ENCODE data around the gene EEF1AKMT1. TPM values are rescaled to one million over a fixed set of nuclear protein-coding genes. Genes with fewer than 3 reads are reported as not detected.
A peak's percentile ranks its signal among the peaks of the same experiment; 100 is the strongest.

Gene EEF1AKMT1
- total RNA-seq, 1 experiment from 2014 or later: 10.6 TPM

GRCh38 chr13:20713014-20713376 is 60.8 kb downstream of the EEF1AKMT1 start:
- H3K4me3 ChIP-seq (ENCODE audit: low read length): peak overlapping the region; percentile 50; the same call in 1 of the 2 replicates

GRCh38 chr13:20711301-20712044 is 62.3 kb downstream of the EEF1AKMT1 start:
- H3F3A ChIP-seq (ENCODE audit: low read length, unreplicated experiment): no peaks in the 10 kb centered on the region
- H3K4me2 ChIP-seq (ENCODE audit: low read length): no peak overlapping the region
- H3K9me3 ChIP-seq (ENCODE audit: low read length): no peaks in the 10 kb centered on the region
- CTCF ChIA-PET: no interaction called here
- H4K20me1 ChIP-seq (ENCODE audit: low read length): no peaks in the 10 kb centered on the region
- no peak overlapping the region for H3K27ac ChIP-seq (ENCODE audit: low read length)
- no peak overlapping the region for H3K4me3 ChIP-seq (ENCODE audit: low read length)
- no peaks in the 10 kb centered on the region for H3K79me2 ChIP-seq (ENCODE audit: low read length)
- no peaks in the 10 kb centered on the region for H3K9me2 ChIP-seq (replicated peaks; ENCODE audit: low read length)
- no TSS peak for BruUV-seq (replicated peaks)
- no peaks in the 10 kb centered on the region for H3K27me3 ChIP-seq (ENCODE audit: low read length)
- H3K4me1 ChIP-seq (ENCODE audit: insufficient read depth, low read length): peaks cover 3% of the 10 kb centered on the region; the same call in 1 of the 2 replicates
- no peak overlapping the region for H2AFZ ChIP-seq (ENCODE audit: low read length)
- intact Hi-C loops (cut with micrococcal nuclease): loop anchor here (1.0 to 10.0 kb wide), 4 partner anchors 73 to 529 kb away; no protein-coding TSS in a partner anchor
- DNase-seq: no peak
- H3K9ac ChIP-seq (ENCODE audit: low read length): no peak overlapping the region
- ATAC-seq: no peak
- POLR2A ChIA-PET (ENCODE audit: unreplicated experiment): no interaction called here
- no peak for TF ChIP-seq EZH2 (IDR thresholded peaks at IDR 0.05; ENCODE audit: low read length, unreplicated experiment)
- no peak for TF ChIP-seq CTCF (conservative IDR thresholded peaks at IDR 0.05; ENCODE audit: low read depth, low read length)
- no peak for TF ChIP-seq EZH2phosphoT487 (IDR thresholded peaks at IDR 0.05; ENCODE audit: borderline replicate concordance, low read length)
- no peaks in the 10 kb centered on the region for H3K36me3 ChIP-seq (ENCODE audit: low read depth, low read length)

More at GRCh38 chr13:20713014-20713376, 60.8 kb downstream of the EEF1AKMT1 start:
- no peaks in the 10 kb centered on the region for H3K9me3 ChIP-seq (ENCODE audit: low read length)
- ChIA-PET POLR2A (ENCODE audit: unreplicated experiment) (no interaction called here), CTCF (no interaction called here)
- H3K27me3 ChIP-seq (ENCODE audit: low read length): no peaks in the 10 kb centered on the region
- H3K4me2 ChIP-seq (ENCODE audit: low read length): peak overlapping the region; percentile 78
- H3K9me2 ChIP-seq (replicated peaks; ENCODE audit: low read length): no peaks in the 10 kb centered on the region
- no peaks in the 10 kb centered on the region for H4K20me1 ChIP-seq (ENCODE audit: low read length)
- no peaks in the 10 kb centered on the region for H3K36me3 ChIP-seq (ENCODE audit: low read depth, low read length)
- H3F3A ChIP-seq (ENCODE audit: low read length, unreplicated experiment): no peaks in the 10 kb centered on the region
- intact Hi-C loops (cut with micrococcal nuclease): loop anchor here (2.0 to 10.0 kb wide), 3 partner anchors 72 to 531 kb away; no protein-coding TSS in a partner anchor
- peak overlapping the region; percentile 89 for H2AFZ ChIP-seq (ENCODE audit: low read length)
- H3K4me1 ChIP-seq (ENCODE audit: insufficient read depth, low read length): peaks cover 3% of the 10 kb centered on the region; the same call in 1 of the 2 replicates
- H3K9ac ChIP-seq (ENCODE audit: low read length): no peak overlapping the region
- no peak overlapping the region for H3K27ac ChIP-seq (ENCODE audit: low read length)
- no peaks in the 10 kb centered on the region for H3K79me2 ChIP-seq (ENCODE audit: low read length)
- no TSS peak for BruUV-seq (replicated peaks)
- DNase-seq (no peak), ATAC-seq (no peak)
- TF ChIP-seq EZH2 (IDR thresholded peaks at IDR 0.05; ENCODE audit: low read length, unreplicated experiment) (no peak), CTCF (conservative IDR thresholded peaks at IDR 0.05; ENCODE audit: low read depth, low read length) (no peak), EZH2phosphoT487 (IDR thresholded peaks at IDR 0.05; ENCODE audit: borderline replicate concordance, low read length) (no peak)

GRCh38 chr13:20709782-20710181 is 64.0 kb downstream of the EEF1AKMT1 start:
- H3F3A ChIP-seq (ENCODE audit: low read length, unreplicated experiment): no peaks in the 10 kb centered on the region
- H4K20me1 ChIP-seq (ENCODE audit: low read length): no peaks in the 10 kb centered on the region
- H2AFZ ChIP-seq (ENCODE audit: low read length): no peak overlapping the region
- no peaks in the 10 kb centered on the region for H3K27me3 ChIP-seq (ENCODE audit: low read length)
- no peak overlapping the region for H3K4me3 ChIP-seq (ENCODE audit: low read length)
- H3K4me2 ChIP-seq (ENCODE audit: low read length): no peak overlapping the region
- CTCF ChIA-PET: interaction anchor here (0.6 kb wide), 1 partner anchor 512 kb away, joined by 10 read pairs; no protein-coding TSS in a partner anchor
- ATAC-seq: no peak
- no peaks in the 10 kb centered on the region for H3K36me3 ChIP-seq (ENCODE audit: low read depth, low read length)
- peaks cover 3% of the 10 kb centered on the region; the same call in 1 of the 2 replicates for H3K4me1 ChIP-seq (ENCODE audit: insufficient read depth, low read length)
- TF ChIP-seq EZH2 (IDR thresholded peaks at IDR 0.05; ENCODE audit: low read length, unreplicated experiment) (no peak), CTCF (conservative IDR thresholded peaks at IDR 0.05; ENCODE audit: low read depth, low read length) (no peak), EZH2phosphoT487 (IDR thresholded peaks at IDR 0.05; ENCODE audit: borderline replicate concordance, low read length) (no peak)
- intact Hi-C loops (cut with micrococcal nuclease): loop anchor here (5.0 to 10.0 kb wide), 2 partner anchors 75 to 527 kb away; no protein-coding TSS in a partner anchor
- DNase-seq: no peak
- H3K9ac ChIP-seq (ENCODE audit: low read length): no peak overlapping the region
- BruUV-seq (replicated peaks): no TSS peak
- H3K9me3 ChIP-seq (ENCODE audit: low read length): no peaks in the 10 kb centered on the region
- H3K9me2 ChIP-seq (replicated peaks; ENCODE audit: low read length): no peaks in the 10 kb centered on the region
- POLR2A ChIA-PET (ENCODE audit: unreplicated experiment): no interaction called here
- H3K79me2 ChIP-seq (ENCODE audit: low read length): no peaks in the 10 kb centered on the region
- H3K27ac ChIP-seq (ENCODE audit: low read length): no peak overlapping the region

Data from PC-3 (cell line).